Peyer's patch (tissue), 4 donors: Measurements from ENCODE around the gene MAP3K5. TPM values are rescaled to one million over a fixed set of nuclear protein-coding genes. Genes with fewer than 3 reads are reported as not detected.

Source experiments
- DNase-seq, 3 donors: peaks; one replicate each; pipeline ENCODE4 v3.0.0-alpha.2; 2017 to 2019
- H3K27ac ChIP-seq, 4 donors: fragments of 200-600 bp; sonication (generic); one replicate each; pipeline ENCODE4 v1.5.1; 2016 to 2019
- H3K27me3 ChIP-seq, 2 donors: fragments of 200-600 bp; sonication (generic); one replicate each; pipeline ENCODE4 v1.5.1; 2019
- H3K36me3 ChIP-seq, 3 donors: fragments of 200-600 bp; sonication (generic); one replicate each; pipeline ENCODE4 v1.5.1; 2016 to 2019
- H3K4me1 ChIP-seq, 4 donors: fragments of 200-600 bp; sonication (generic); one replicate each; pipeline ENCODE4 v1.5.1; 2016 to 2019
- H3K4me3 ChIP-seq, 4 donors: fragments of 200-600 bp; sonication (generic); 1 replicate in 3 of 4; 2 replicates in 1 of 4; pipeline ENCODE4 v1.5.1; 2016 to 2019; ENCODE audit warnings: mild to moderate bottlenecking in 1 of 4
- H3K9me3 ChIP-seq, 4 donors: fragments of 200-600 bp; sonication (generic); one replicate each; pipeline ENCODE4 v1.5.1; 2016 to 2019; ENCODE audit warnings: mild to moderate bottlenecking in 1 of 4
- CTCF ChIP-seq, 6 experiments: fragments of 450-650 bp in 4 of 6; fragments of 200-600 bp in 2 of 6; sonication (generic) in 1 of 6; IDR thresholded peaks; one replicate each; pipeline ENCODE4 v1.5.1; 2017 to 2019; ENCODE audit warnings: antibody characterized with exemption in 6 of 6, mild to moderate bottlenecking in 3 of 6, moderate library complexity in 1 of 6
- POLR2A ChIP-seq, 2 donors: fragments of 450-650 bp; IDR thresholded peaks; one replicate each; pipeline ENCODE4 v1.5.1; 2017; ENCODE audit warnings: antibody characterized with exemption in 2 of 2, mild to moderate bottlenecking in 2 of 2, moderate library complexity in 2 of 2
- total RNA-seq, 4 donors: library from RNA; depleted of rRNA; stranded (reverse); fragments of >200 nt; gene quantifications; one replicate each; pipeline ENCODE4 v1.1.0, GENCODE V29; 2016

The MAP3K5 gene
- total RNA-seq, 4 donors from 2014 or later = 14.2 to 46.2 (median 23.2) TPM

GRCh38 chr6:136524339-136524935 is 267.8 kb downstream of the MAP3K5 start:
- Histone ChIP-seq H3K4me1 (peaks cover 0 to 4% (median 0%) of the 10 kb centered on the region in 4 donors), H3K27ac (no peak overlapping the region), H3K27me3 (no peaks in the 10 kb centered on the region), H3K4me3 (no peak overlapping the region), H3K36me3 (no peaks in the 10 kb centered on the region), H3K9me3 (no peaks in the 10 kb centered on the region)
- TF ChIP-seq CTCF (IDR thresholded peaks at IDR 0.05) (no peak), POLR2A (IDR thresholded peaks at IDR 0.05) (no peak)
- DNase-seq = no peak

- Histone ChIP-seq H3K9me3 (no peaks in the 10 kb centered on the region), H3K4me3 (no peak overlapping the region), H3K27ac (no peak overlapping the region), H3K27me3 (no peaks in the 10 kb centered on the region), H3K4me1 (peaks cover 0 to 4% (median 0%) of the 10 kb centered on the region in 4 donors), H3K36me3 (no peaks in the 10 kb centered on the region)
- TF ChIP-seq POLR2A (IDR thresholded peaks at IDR 0.05) = no peak
- no peak for TF ChIP-seq CTCF (IDR thresholded peaks at IDR 0.05)
- no peak for DNase-seq
These were observed 269.1 kb downstream of the MAP3K5 start for GRCh38 chr6:136523196-136523595.

GRCh38 chr6:136522636-136523035 is 269.6 kb downstream of the MAP3K5 start:
- Histone ChIP-seq H3K36me3 (no peaks in the 10 kb centered on the region), H3K27me3 (no peaks in the 10 kb centered on the region), H3K27ac (no peak overlapping the region), H3K9me3 (no peaks in the 10 kb centered on the region), H3K4me3 (no peak overlapping the region), H3K4me1 (peaks cover 0 to 4% (median 0%) of the 10 kb centered on the region in 4 donors)
- TF ChIP-seq POLR2A (IDR thresholded peaks at IDR 0.05) (no peak), CTCF (IDR thresholded peaks at IDR 0.05) (no peak)
- no peak for DNase-seq

GRCh38 chr6:136521911-136522310 is 270.4 kb downstream of the MAP3K5 start:
- Histone ChIP-seq H3K4me1 (peaks cover 0 to 4% (median 0%) of the 10 kb centered on the region in 4 donors), H3K27me3 (no peaks in the 10 kb centered on the region), H3K36me3 (no peaks in the 10 kb centered on the region), H3K27ac (no peak overlapping the region), H3K4me3 (no peak overlapping the region), H3K9me3 (no peaks in the 10 kb centered on the region)
- no peak for DNase-seq
- TF ChIP-seq CTCF (IDR thresholded peaks at IDR 0.05) = no peak
- TF ChIP-seq POLR2A (IDR thresholded peaks at IDR 0.05) = no peak

GRCh38 chr6:136521427-136521826 is 270.9 kb downstream of the MAP3K5 start:
- Histone ChIP-seq H3K27me3 (no peaks in the 10 kb centered on the region), H3K36me3 (no peaks in the 10 kb centered on the region), H3K4me3 (no peak overlapping the region), H3K9me3 (no peaks in the 10 kb centered on the region), H3K4me1 (peaks cover 0 to 4% (median 0%) of the 10 kb centered on the region in 4 donors), H3K27ac (no peak overlapping the region)
- TF ChIP-seq CTCF (IDR thresholded peaks at IDR 0.05) (no peak), POLR2A (IDR thresholded peaks at IDR 0.05) (no peak)
- no peak for DNase-seq

- Histone ChIP-seq H3K36me3 (no peaks in the 10 kb centered on the region), H3K27me3 (no peaks in the 10 kb centered on the region), H3K4me3 (no peak overlapping the region), H3K4me1 (no peaks in the 10 kb centered on the region), H3K27ac (no peak overlapping the region), H3K9me3 (no peaks in the 10 kb centered on the region)
- TF ChIP-seq POLR2A (IDR thresholded peaks at IDR 0.05) (no peak), CTCF (IDR thresholded peaks at IDR 0.05) (no peak)
- DNase-seq = no peak
These were observed 271.8 kb downstream of the MAP3K5 start for GRCh38 chr6:136520517-136520916.
